Karpas-422 (cell line): ENCODE results near the gene PTPN14. TPM values are rescaled to one million over a fixed set of nuclear protein-coding genes. Genes with fewer than 3 reads are reported as not detected.

Experiments
- DNase-seq: peaks from one replicate; pipeline ENCODE4 v3.0.0-alpha.2; 2015
- H2AFZ ChIP-seq: fragments of 200-600 bp; sonication (generic); 2 replicates; pipeline ENCODE4 v1.6.1; 2014; ENCODE audit warnings: antibody characterized with exemption, low read length, mixed read lengths
- H3K27ac ChIP-seq: fragments of 200-600 bp; sonication (generic); 2 replicates; pipeline ENCODE4 v1.5.1; 2014; ENCODE audit warnings: mild to moderate bottlenecking, low read length, moderate library complexity
- H3K27me3 ChIP-seq: fragments of 200-600 bp; sonication (generic); 2 replicates; pipeline ENCODE4 v1.6.1; 2014; ENCODE audit warnings: low read length, mixed read lengths
- H3K36me3 ChIP-seq: fragments of 200-600 bp; sonication (generic); 2 replicates; pipeline ENCODE4 v1.6.1; 2014; ENCODE audit warnings: low read length, mixed read lengths; ENCODE audit not compliant: insufficient read depth
- H3K4me1 ChIP-seq: fragments of 200-600 bp; sonication (generic); 2 replicates; pipeline ENCODE4 v1.6.1; 2014; ENCODE audit warnings: mild to moderate bottlenecking, low read length, mixed read lengths
- H3K4me2 ChIP-seq: fragments of 200-600 bp; sonication (generic); 2 replicates; pipeline ENCODE4 v1.6.1; 2014; ENCODE audit warnings: low read length, low read depth, mild to moderate bottlenecking; ENCODE audit not compliant: poor library complexity, severe bottlenecking
- H3K4me3 ChIP-seq: fragments of 200-600 bp; sonication (generic); 2 replicates; pipeline ENCODE4 v1.5.1; 2014; ENCODE audit warnings: mild to moderate bottlenecking, antibody characterized with exemption, low read length, mixed read lengths
- H3K79me2 ChIP-seq: fragments of 200-600 bp; sonication (generic); 2 replicates; pipeline ENCODE4 v1.6.1; 2014; ENCODE audit warnings: mild to moderate bottlenecking, low read length, mixed read lengths
- H3K9ac ChIP-seq: fragments of 200-600 bp; sonication (generic); 2 replicates; pipeline ENCODE4 v1.6.0; 2014; ENCODE audit warnings: low read length
- H3K9me2 ChIP-seq: fragments of 200-600 bp; sonication (generic), shearing (Covaris generic); replicated peaks from 2 replicates; pipeline ENCODE4 v1.6.0; 2014; ENCODE audit warnings: mild to moderate bottlenecking, low read length, moderate library complexity; ENCODE audit not compliant: insufficient read depth
- H3K9me3 ChIP-seq: fragments of 300-700, 200-600 bp; sonication (generic); 2 replicates; pipeline ENCODE4 v1.6.1; 2014; ENCODE audit warnings: low read length, mixed read lengths
- H4K20me1 ChIP-seq: fragments of 200-600 bp; sonication (generic); 2 replicates; pipeline ENCODE4 v1.6.1; 2014; ENCODE audit warnings: mild to moderate bottlenecking, antibody characterized with exemption, low read length, low read depth; ENCODE audit not compliant: insufficient read depth
- total RNA-seq: library from RNA; depleted of rRNA; stranded (reverse); fragments of >200 nt; shearing (Covaris generic); gene quantifications from 2 replicates; pipeline ENCODE4 v1.2.3, GENCODE V29; 2014; ENCODE audit warnings: low replicate concordance

Gene PTPN14
- total RNA-seq, 1 experiment from 2014 or later, result 0.56 TPM

- Histone ChIP-seq H3K4me2 (no peak overlapping the region), H3K36me3 (no peaks in the 10 kb centered on the region), H3K27me3 (no peaks in the 10 kb centered on the region), H2AFZ (no peak overlapping the region), H3K4me3 (no peak overlapping the region), H3K27ac (no peak overlapping the region), H4K20me1 (no peaks in the 10 kb centered on the region), H3K79me2 (no peaks in the 10 kb centered on the region), H3K9me2 (no peaks in the 10 kb centered on the region), H3K4me1 (peaks cover 5% of the 10 kb centered on the region), H3K9me3 (no peaks in the 10 kb centered on the region), H3K9ac (no peak overlapping the region)
- no peak for DNase-seq
Observed at GRCh38 chr1:214379236-214379970, 172.0 kb downstream of the PTPN14 start.

- Histone ChIP-seq H3K4me2 (no peak overlapping the region), H3K27ac (no peak overlapping the region), H2AFZ (no peak overlapping the region), H3K9ac (no peak overlapping the region), H3K79me2 (no peaks in the 10 kb centered on the region), H3K27me3 (no peaks in the 10 kb centered on the region), H3K4me3 (no peak overlapping the region), H3K9me2 (no peaks in the 10 kb centered on the region), H3K4me1 (peaks cover 5% of the 10 kb centered on the region), H3K9me3 (no peaks in the 10 kb centered on the region), H3K36me3 (no peaks in the 10 kb centered on the region), H4K20me1 (no peaks in the 10 kb centered on the region)
- DNase-seq, result no peak
Observed at GRCh38 chr1:214378492-214378891, 172.9 kb downstream of the PTPN14 start.

GRCh38 chr1:214377886-214378285 is 173.5 kb downstream of the PTPN14 start:
- peaks cover 5% of the 10 kb centered on the region for H3K4me1 ChIP-seq
- H3K4me2 ChIP-seq, result no peak overlapping the region
- H3K9me3 ChIP-seq, result no peaks in the 10 kb centered on the region
- H3K9ac ChIP-seq, result no peak overlapping the region
- no peaks in the 10 kb centered on the region for H3K27me3 ChIP-seq
- H2AFZ ChIP-seq, result no peak overlapping the region
- no peaks in the 10 kb centered on the region for H3K79me2 ChIP-seq
- no peak overlapping the region for H3K4me3 ChIP-seq
- H4K20me1 ChIP-seq, result no peaks in the 10 kb centered on the region
- no peaks in the 10 kb centered on the region for H3K36me3 ChIP-seq
- no peak overlapping the region for H3K27ac ChIP-seq
- no peaks in the 10 kb centered on the region for H3K9me2 ChIP-seq
- no peak for DNase-seq

GRCh38 chr1:214377485-214377884 is 173.9 kb downstream of the PTPN14 start:
- no peak overlapping the region for H3K9ac ChIP-seq
- H4K20me1 ChIP-seq, result no peaks in the 10 kb centered on the region
- no peaks in the 10 kb centered on the region for H3K79me2 ChIP-seq

GRCh38 chr1:214372092-214372491 is 179.3 kb downstream of the PTPN14 start:
- H3K79me2 ChIP-seq, result no peaks in the 10 kb centered on the region
- H3K4me1 ChIP-seq, result peaks cover 18% of the 10 kb centered on the region
- H3K9me2 ChIP-seq, result no peaks in the 10 kb centered on the region
- peaks cover 4% of the 10 kb centered on the region for H3K9me3 ChIP-seq
- no peaks in the 10 kb centered on the region for H4K20me1 ChIP-seq
- H2AFZ ChIP-seq, result no peak overlapping the region
- H3K9ac ChIP-seq, result no peak overlapping the region
- H3K4me2 ChIP-seq, result no peak overlapping the region
- H3K36me3 ChIP-seq, result no peaks in the 10 kb centered on the region
- H3K27me3 ChIP-seq, result no peaks in the 10 kb centered on the region
- DNase-seq, result no peak
- no peak overlapping the region for H3K27ac ChIP-seq
- no peak overlapping the region for H3K4me3 ChIP-seq

More at GRCh38 chr1:214377485-214377884, 173.9 kb downstream of the PTPN14 start:
- Histone ChIP-seq H3K9me3 (no peaks in the 10 kb centered on the region), H3K4me1 (peaks cover 5% of the 10 kb centered on the region), H3K4me2 (no peak overlapping the region), H3K9me2 (no peaks in the 10 kb centered on the region), H3K27ac (no peak overlapping the region), H3K4me3 (no peak overlapping the region), H2AFZ (no peak overlapping the region), H3K36me3 (no peaks in the 10 kb centered on the region), H3K27me3 (no peaks in the 10 kb centered on the region)
- no peak for DNase-seq

DNA sequence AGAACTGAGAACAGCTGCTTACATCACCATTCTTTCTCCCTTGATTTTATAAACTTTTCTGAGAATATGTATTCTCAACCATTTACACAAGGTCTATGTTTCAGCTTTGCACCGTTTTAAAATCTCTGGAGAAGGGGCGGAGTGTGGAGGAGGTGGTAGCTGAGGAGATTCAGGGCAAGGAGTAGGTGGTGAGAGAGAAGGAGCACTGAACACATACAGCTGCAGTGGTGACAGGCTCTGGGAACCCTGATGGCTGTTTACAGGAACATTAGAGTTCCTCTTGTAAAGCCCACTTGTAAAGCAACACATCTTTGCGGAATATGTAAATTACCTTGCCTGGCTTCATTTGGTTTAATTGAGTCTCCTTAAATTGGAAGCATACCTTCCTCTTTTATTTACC is 180.8 kb downstream of the PTPN14 start:
- Histone ChIP-seq H3K9me2 (no peaks in the 10 kb centered on the region), H2AFZ (no peak overlapping the region), H3K27me3 (no peaks in the 10 kb centered on the region), H3K4me3 (0 out of 2 replicates have a peak overlapping the region, but pooled peaks have one; percentile 14), H3K27ac (no peak overlapping the region), H3K9ac (no peak overlapping the region), H3K9me3 (peaks cover 4% of the 10 kb centered on the region), H4K20me1 (no peaks in the 10 kb centered on the region), H3K36me3 (no peaks in the 10 kb centered on the region), H3K79me2 (no peaks in the 10 kb centered on the region), H3K4me1 (peaks cover 20% of the 10 kb centered on the region), H3K4me2 (no peak overlapping the region)
- DNase-seq, result peak; percentile 66

- peaks cover 20% of the 10 kb centered on the region for H3K4me1 ChIP-seq
- DNase-seq, result no peak
- no peak overlapping the region for H3K27ac ChIP-seq
- no peak overlapping the region for H3K4me3 ChIP-seq
- no peak overlapping the region for H2AFZ ChIP-seq
- H3K36me3 ChIP-seq, result no peaks in the 10 kb centered on the region
- no peaks in the 10 kb centered on the region for H4K20me1 ChIP-seq
- no peaks in the 10 kb centered on the region for H3K9me2 ChIP-seq
- no peak overlapping the region for H3K9ac ChIP-seq
- H3K4me2 ChIP-seq, result no peak overlapping the region
- no peaks in the 10 kb centered on the region for H3K27me3 ChIP-seq
- H3K9me3 ChIP-seq, result peaks cover 4% of the 10 kb centered on the region
- no peaks in the 10 kb centered on the region for H3K79me2 ChIP-seq
Observed at GRCh38 chr1:214369364-214369763, 182.0 kb downstream of the PTPN14 start.

- Histone ChIP-seq H3K27ac (no peak overlapping the region), H2AFZ (no peak overlapping the region), H3K4me2 (no peak overlapping the region), H3K4me1 (peaks cover 20% of the 10 kb centered on the region), H3K9ac (no peak overlapping the region), H3K9me2 (no peaks in the 10 kb centered on the region), H3K27me3 (no peaks in the 10 kb centered on the region), H3K79me2 (no peaks in the 10 kb centered on the region), H4K20me1 (no peaks in the 10 kb centered on the region), H3K4me3 (no peak overlapping the region), H3K36me3 (no peaks in the 10 kb centered on the region), H3K9me3 (peaks cover 4% of the 10 kb centered on the region)
- no peak for DNase-seq
Observed at GRCh38 chr1:214367841-214368240, 183.6 kb downstream of the PTPN14 start.
